Measurements from ENCODE around the gene TMPO. TPM values are rescaled to one million over a fixed set of nuclear protein-coding genes. Genes with fewer than 3 reads are reported as not detected.

The TMPO gene
- total RNA-seq, 1 experiment from 2014 or later, result 202 TPM

DNA sequence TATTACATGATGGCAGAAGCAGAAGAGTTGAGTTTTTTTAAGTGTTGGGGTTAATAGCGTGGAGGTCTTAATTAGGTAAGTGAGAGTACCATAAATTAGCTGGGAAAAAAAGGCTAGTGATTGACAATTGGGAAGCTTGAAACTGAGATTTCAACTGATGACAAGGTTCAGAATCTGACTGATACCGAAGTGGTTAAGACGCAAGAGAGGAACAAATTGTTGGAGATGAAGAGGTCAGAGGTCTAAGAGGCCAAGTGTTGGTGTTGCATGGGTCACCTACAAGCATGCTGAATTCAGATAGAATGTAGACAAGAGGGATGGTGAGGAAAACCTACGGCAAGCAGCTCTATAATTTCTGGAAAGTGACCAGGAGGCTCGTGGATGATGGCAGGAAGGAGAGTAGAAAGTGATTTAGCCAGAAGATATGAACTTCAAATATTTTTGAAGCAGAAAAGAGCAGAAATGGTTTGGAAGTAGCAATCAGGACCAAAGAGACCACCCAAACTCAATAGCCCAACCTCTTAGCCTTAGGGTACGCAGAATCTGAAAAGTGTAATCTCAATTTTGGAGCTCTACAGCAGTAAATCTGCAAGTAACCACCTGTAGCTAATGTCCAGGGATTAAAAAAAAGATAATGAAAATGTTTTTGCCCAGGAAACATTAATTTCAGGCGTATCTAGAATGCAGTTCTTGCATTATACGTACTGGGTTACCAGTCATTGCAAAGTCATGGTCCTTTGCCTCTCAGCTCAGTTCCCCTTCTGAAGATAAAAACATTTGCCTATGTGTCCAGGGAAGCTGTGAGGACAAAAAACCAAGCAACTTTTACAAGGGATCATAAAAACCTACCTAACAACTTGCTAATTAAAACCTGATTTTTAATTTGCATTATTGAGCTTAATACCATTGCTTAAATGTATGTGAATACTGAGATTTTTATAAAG lies 1.7 kb upstream of the TMPO start:
- no peak overlapping the region for H3K14ac ChIP-seq (ENCODE audit: insufficient read depth, low read length)
- no peak overlapping the region for H4K5ac ChIP-seq (ENCODE audit: insufficient read length, low read depth, low read length)
- no peaks in the 10 kb centered on the region for H3K27me3 Mint-ChIP-seq (ENCODE audit: low read depth)
- peak overlapping the region; percentile 83 for H3K4me2 ChIP-seq (ENCODE audit: insufficient read depth, insufficient read length, low read length)
- H3K27me3 ChIP-seq (ENCODE audit: insufficient read depth, low read length), result no peaks in the 10 kb centered on the region
- no peaks in the 10 kb centered on the region for H3K9me3 ChIP-seq (ENCODE audit: control insufficient read depth, low read depth, low read length)
- H3K4ac ChIP-seq (ENCODE audit: low read depth, low read length), result no peak overlapping the region
- H3K9ac ChIP-seq (ENCODE audit: extremely low read depth, insufficient read length, low read length), result peak overlapping the region; percentile 58
- no peak overlapping the region for H2BK120ac ChIP-seq (ENCODE audit: low read depth, low read length, poor library complexity, severe bottlenecking)
- H3K23ac ChIP-seq (ENCODE audit: insufficient read length, low read depth, low read length), result no peak overlapping the region
- peaks cover 3 to 4% of the 10 kb centered on the region in 2 experiments; a peak in 1 of 5 replicates for H3K9me3 Mint-ChIP-seq
- H3T11ph ChIP-seq (ENCODE audit: low read length), result no peak overlapping the region
- no peak overlapping the region for H4K8ac ChIP-seq (replicated peaks; ENCODE audit: insufficient read length, low read depth, low read length)
- peaks cover 9 to 19% (median 12%) of the 10 kb centered on the region in 3 experiments for H3K36me3 Mint-ChIP-seq (ENCODE audit: insufficient read depth in 1 of 3, low read depth in 3 of 3)
- H4K20me1 ChIP-seq (ENCODE audit: control insufficient read depth, insufficient read depth, insufficient read length), result no peaks in the 10 kb centered on the region
- 100% methylated on average over 1 of the region's 8 CpGs for WGBS (ENCODE audit: extremely low coverage, insufficient read length, low lambda C conversion rate)
- peaks cover 19 to 30% of the 10 kb centered on the region in 2 experiments for H3K4me1 Mint-ChIP-seq
- H2BK20ac ChIP-seq (ENCODE audit: low read depth, low read length, poor library complexity, severe bottlenecking), result no peak overlapping the region
- no peak overlapping the region for H3K56ac ChIP-seq (ENCODE audit: insufficient read length, low read depth, low read length)
- H2BK12ac ChIP-seq (ENCODE audit: insufficient read length, low read depth, low read length), result no peak overlapping the region
- peaks cover 19% of the 10 kb centered on the region; the same call in 1 of the 2 replicates for H3K79me2 ChIP-seq (ENCODE audit: insufficient read depth, low read length)
- TF ChIP-seq, protein P1, sequence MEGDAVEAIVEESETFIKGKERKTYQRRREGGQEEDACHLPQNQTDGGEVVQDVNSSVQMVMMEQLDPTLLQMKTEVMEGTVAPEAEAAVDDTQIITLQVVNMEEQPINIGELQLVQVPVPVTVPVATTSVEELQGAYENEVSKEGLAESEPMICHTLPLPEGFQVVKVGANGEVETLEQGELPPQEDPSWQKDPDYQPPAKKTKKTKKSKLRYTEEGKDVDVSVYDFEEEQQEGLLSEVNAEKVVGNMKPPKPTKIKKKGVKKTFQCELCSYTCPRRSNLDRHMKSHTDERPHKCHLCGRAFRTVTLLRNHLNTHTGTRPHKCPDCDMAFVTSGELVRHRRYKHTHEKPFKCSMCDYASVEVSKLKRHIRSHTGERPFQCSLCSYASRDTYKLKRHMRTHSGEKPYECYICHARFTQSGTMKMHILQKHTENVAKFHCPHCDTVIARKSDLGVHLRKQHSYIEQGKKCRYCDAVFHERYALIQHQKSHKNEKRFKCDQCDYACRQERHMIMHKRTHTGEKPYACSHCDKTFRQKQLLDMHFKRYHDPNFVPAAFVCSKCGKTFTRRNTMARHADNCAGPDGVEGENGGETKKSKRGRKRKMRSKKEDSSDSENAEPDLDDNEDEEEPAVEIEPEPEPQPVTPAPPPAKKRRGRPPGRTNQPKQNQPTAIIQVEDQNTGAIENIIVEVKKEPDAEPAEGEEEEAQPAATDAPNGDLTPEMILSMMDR (conservative IDR thresholded peaks at IDR 0.05), result no peak
- peaks cover 5% of the 10 kb centered on the region; the same call in 1 of the 2 replicates for H3K4me1 ChIP-seq (ENCODE audit: insufficient read depth, low read length)
- H2AK5ac ChIP-seq (ENCODE audit: insufficient read length, low read length), result no peak overlapping the region
- H3K27ac ChIP-seq (ENCODE audit: insufficient read length, low read depth, low read length), result no peak overlapping the region
- no peak overlapping the region for H2BK15ac ChIP-seq (ENCODE audit: low read depth, low read length)
- H3K23me2 ChIP-seq (ENCODE audit: insufficient read length, low read depth, low read length, poor library complexity, severe bottlenecking), result peaks cover 7% of the 10 kb centered on the region
- DNase-seq, result no peak
- no peak overlapping the region for H4K91ac ChIP-seq (ENCODE audit: insufficient read length, low read depth, low read length)
- H3K79me1 ChIP-seq (ENCODE audit: insufficient read depth, low read depth, low read length, poor library complexity, severe bottlenecking), result no peaks in the 10 kb centered on the region
- H3K27ac Mint-ChIP-seq, result peak overlapping the region; percentile 0 to 99 (median 45); a peak in 2 of 7 replicates
- no peak overlapping the region for H2AFZ ChIP-seq (ENCODE audit: low read length)
- H2BK5ac ChIP-seq (ENCODE audit: insufficient read length, low read length), result no peak overlapping the region
- H3K4me3 Mint-ChIP-seq, result peak overlapping the region; percentile 95 to 98
- no peak overlapping the region for H3K18ac ChIP-seq (ENCODE audit: insufficient read length, low read depth, low read length)
